Measurements from ENCODE around the gene TSEN54. TPM values are rescaled to one million over a fixed set of nuclear protein-coding genes. Genes with fewer than 3 reads are reported as not detected.
"Not testable (repeated sequence)": the region's sequence is repeated elsewhere in the genome, so short reads cannot be mapped to it uniquely, and the experiment has no call there.

Gene TSEN54
- polyA plus RNA-seq, 1 donor = 19.4 TPM

GRCh38 chr17:75518201-75518600 is 1.9 kb downstream of the TSEN54 start:
- no peak for DNase-seq (ENCODE audit: low read depth)

- no peak for DNase-seq (ENCODE audit: low read depth)
Observed at GRCh38 chr17:75518983-75519537, 2.7 kb downstream of the TSEN54 start.

GRCh38 chr17:75520413-75520812 is 4.1 kb downstream of the TSEN54 start:
- DNase-seq (ENCODE audit: low read depth) = not testable (repeated sequence)

GRCh38 chr17:75521290-75521689 is 5.0 kb downstream of the TSEN54 start:
- no peak for DNase-seq (ENCODE audit: low read depth)

GRCh38 chr17:75521951-75522727 is 5.8 kb downstream of the TSEN54 start:
- no peak for DNase-seq (ENCODE audit: low read depth)

- DNase-seq (ENCODE audit: low read depth) = no peak
Observed at GRCh38 chr17:75523647-75524046, 7.3 kb downstream of the TSEN54 start.

GRCh38 chr17:75524269-75524969 is 8.1 kb downstream of the TSEN54 start:
- no peak for DNase-seq (ENCODE audit: low read depth)

- DNase-seq (ENCODE audit: low read depth) = no peak
Observed at GRCh38 chr17:75524970-75525805, 8.9 kb downstream of the TSEN54 start, which contains the start of gene LLGL2. Gene LLGL2, plus strand, starts transcription at chr17:75525697. Its CDS starts 17,730 bp downstream, at chr17:75543427.

- no peak for DNase-seq (ENCODE audit: low read depth)
Observed at GRCh38 chr17:75525806-75526554, 9.7 kb downstream of the TSEN54 start.

GRCh38 chr17:75526555-75527270 is 10.4 kb downstream of the TSEN54 start:
- DNase-seq (ENCODE audit: low read depth) = no peak

GRCh38 chr17:75530837-75531720 is 14.8 kb downstream of the TSEN54 start:
- no peak for DNase-seq (ENCODE audit: low read depth)

GRCh38 chr17:75531721-75532072 is 15.4 kb downstream of the TSEN54 start:
- DNase-seq (ENCODE audit: low read depth) = no peak

GRCh38 chr17:75535119-75535537 is 18.8 kb downstream of the TSEN54 start:
- no peak for DNase-seq (ENCODE audit: low read depth)

GRCh38 chr17:75535871-75536270 is 19.5 kb downstream of the TSEN54 start:
- no peak for DNase-seq (ENCODE audit: low read depth)

GRCh38 chr17:75536366-75536765 is 20.0 kb downstream of the TSEN54 start:
- no peak for DNase-seq (ENCODE audit: low read depth)

- no peak for DNase-seq (ENCODE audit: low read depth)
Observed at GRCh38 chr17:75539967-75540729, 23.8 kb downstream of the TSEN54 start.

GRCh38 chr17:75540923-75541503 is 24.7 kb downstream of the TSEN54 start:
- no peak for DNase-seq (ENCODE audit: low read depth)

- DNase-seq (ENCODE audit: low read depth) = no peak
Observed at GRCh38 chr17:75542229-75542628, 25.9 kb downstream of the TSEN54 start.
